Measurements from ENCODE around the gene ZNRF1. TPM values are rescaled to one million over a fixed set of nuclear protein-coding genes. Genes with fewer than 3 reads are reported as not detected.

ZNRF1 gene
- total RNA-seq, 3 donors from 2014 or later: 12.8 to 27.5 (median 24.4) TPM

DNA sequence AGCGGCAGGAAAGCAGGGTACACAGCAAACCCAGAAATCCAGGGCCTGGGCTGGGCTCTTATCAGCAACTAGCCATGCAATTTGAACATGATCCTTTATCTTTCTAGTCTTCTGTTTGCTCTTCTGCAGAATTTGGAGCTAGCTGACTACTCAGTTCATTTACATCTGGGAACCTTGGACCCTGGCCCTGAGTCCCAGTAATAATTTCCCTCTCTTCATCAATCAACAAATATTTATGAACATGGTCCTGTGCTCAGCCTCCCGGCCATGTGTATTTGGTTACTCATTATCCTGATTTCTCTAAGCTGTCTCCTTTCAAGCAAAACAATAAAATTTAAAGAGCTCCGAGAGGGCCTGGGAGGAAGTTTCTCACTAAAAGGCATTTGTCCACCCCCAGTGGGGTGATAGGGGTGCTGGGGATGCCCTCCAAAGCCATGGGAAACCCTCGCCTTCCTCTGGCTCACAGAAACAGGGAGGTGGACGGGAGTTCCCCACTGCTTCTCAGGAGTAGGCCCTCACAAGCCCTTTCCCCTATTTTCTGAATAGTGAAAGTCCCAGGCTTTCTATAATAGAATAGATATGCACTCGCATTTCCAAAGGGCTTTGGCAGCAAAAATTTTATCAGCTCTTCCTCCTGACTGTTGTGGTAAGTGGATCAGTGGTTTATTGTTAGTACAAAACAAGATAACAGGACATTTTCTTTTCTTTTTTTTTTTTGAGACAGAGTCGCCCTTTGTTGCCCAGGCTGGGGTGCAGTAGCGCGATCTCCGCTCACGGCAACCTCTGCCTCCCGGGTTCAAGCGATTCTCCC lies 7.0 kb upstream of the ZNRF1 start:
- H3K4me1 ChIP-seq: no peaks in the 10 kb centered on the region
- H3K27me3 ChIP-seq: no peaks in the 10 kb centered on the region
- H3K9me3 ChIP-seq: no peaks in the 10 kb centered on the region
- peak overlapping the region; percentile 57 to 73 for H3K27ac ChIP-seq
- intact Hi-C loops (cut with DNase I; ENCODE audit: low total_unique reads): no loop called here
- no peak for DNase-seq (ENCODE audit: low spot score in 2 of 2)
- H3K4me3 ChIP-seq: no peak overlapping the region
- no peaks in the 10 kb centered on the region for H3K36me3 ChIP-seq
- TF ChIP-seq, protein P1, sequence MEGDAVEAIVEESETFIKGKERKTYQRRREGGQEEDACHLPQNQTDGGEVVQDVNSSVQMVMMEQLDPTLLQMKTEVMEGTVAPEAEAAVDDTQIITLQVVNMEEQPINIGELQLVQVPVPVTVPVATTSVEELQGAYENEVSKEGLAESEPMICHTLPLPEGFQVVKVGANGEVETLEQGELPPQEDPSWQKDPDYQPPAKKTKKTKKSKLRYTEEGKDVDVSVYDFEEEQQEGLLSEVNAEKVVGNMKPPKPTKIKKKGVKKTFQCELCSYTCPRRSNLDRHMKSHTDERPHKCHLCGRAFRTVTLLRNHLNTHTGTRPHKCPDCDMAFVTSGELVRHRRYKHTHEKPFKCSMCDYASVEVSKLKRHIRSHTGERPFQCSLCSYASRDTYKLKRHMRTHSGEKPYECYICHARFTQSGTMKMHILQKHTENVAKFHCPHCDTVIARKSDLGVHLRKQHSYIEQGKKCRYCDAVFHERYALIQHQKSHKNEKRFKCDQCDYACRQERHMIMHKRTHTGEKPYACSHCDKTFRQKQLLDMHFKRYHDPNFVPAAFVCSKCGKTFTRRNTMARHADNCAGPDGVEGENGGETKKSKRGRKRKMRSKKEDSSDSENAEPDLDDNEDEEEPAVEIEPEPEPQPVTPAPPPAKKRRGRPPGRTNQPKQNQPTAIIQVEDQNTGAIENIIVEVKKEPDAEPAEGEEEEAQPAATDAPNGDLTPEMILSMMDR (IDR thresholded peaks at IDR 0.05): no peak
- TF ChIP-seq POLR2A (IDR thresholded peaks at IDR 0.05) (no peak), POLR2AphosphoS5 (IDR thresholded peaks at IDR 0.05) (no peak)

DNA sequence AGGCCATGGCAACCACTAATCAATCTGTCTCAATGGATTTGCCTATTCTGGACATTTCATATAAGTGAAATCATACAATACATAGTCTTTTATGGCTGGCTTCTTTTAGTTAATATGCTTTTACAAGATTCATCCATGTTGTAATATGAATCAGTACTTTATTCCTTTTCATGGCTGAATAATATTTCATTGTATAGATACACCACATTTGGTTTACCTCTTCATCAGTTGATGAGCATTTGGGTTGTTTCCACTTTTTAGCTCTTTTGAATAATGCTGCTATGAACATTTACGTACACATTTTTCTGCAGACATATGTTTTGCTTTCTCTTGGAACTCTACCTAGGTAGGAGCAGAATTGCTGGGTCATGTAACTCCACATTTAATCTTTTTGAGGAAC lies 2.8 kb upstream of the ZNRF1 start:
- H3K4me1 ChIP-seq: no peaks in the 10 kb centered on the region

DNA sequence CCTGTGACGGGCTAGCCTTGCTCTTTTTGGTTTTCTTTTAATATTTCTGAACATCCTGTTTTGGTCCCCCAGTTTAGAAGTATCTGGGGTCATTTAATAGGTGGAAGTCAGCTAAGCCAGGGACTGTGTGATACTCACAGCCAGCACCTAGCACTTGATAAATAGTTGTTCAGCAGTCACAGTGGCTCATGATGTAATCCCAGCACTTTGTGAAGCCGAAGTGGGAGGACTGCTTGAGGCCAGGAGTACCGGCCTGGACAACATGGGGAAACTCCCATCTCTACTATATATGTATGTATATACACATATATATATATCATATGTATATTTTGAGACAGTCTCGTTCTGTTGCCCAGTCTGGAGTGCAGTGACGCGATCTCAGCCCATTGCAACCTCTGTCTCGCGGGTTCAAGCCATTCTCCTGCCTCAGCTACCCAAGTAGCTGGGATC lies 1.8 kb upstream of the ZNRF1 start:
- TF ChIP-seq POLR2AphosphoS5 (IDR thresholded peaks at IDR 0.05) (no peak), POLR2A (IDR thresholded peaks at IDR 0.05) (no peak)
- TF ChIP-seq, protein P1 (IDR thresholded peaks at IDR 0.05): no peak
- intact Hi-C loops (cut with DNase I; ENCODE audit: low total_unique reads): no loop called here
- H3K27me3 ChIP-seq: no peaks in the 10 kb centered on the region
- no peaks in the 10 kb centered on the region for H3K36me3 ChIP-seq
- no peaks in the 10 kb centered on the region for H3K4me1 ChIP-seq
- H3K9me3 ChIP-seq: no peaks in the 10 kb centered on the region
- H3K4me3 ChIP-seq: no peak overlapping the region
- no peak for DNase-seq (ENCODE audit: low spot score in 2 of 2)
- no peak overlapping the region for H3K27ac ChIP-seq

More for the DNA sequence above, 2.8 kb upstream of the ZNRF1 start:
- DNase-seq (ENCODE audit: low spot score in 2 of 2): no peak
- Histone ChIP-seq H3K27me3 (no peaks in the 10 kb centered on the region), H3K27ac (no peak overlapping the region), H3K4me3 (no peak overlapping the region), H3K36me3 (no peaks in the 10 kb centered on the region), H3K9me3 (no peaks in the 10 kb centered on the region)
- intact Hi-C loops (cut with DNase I; ENCODE audit: low total_unique reads): no loop called here
- TF ChIP-seq, protein P1 (IDR thresholded peaks at IDR 0.05): no peak
- TF ChIP-seq POLR2A (IDR thresholded peaks at IDR 0.05) (no peak), POLR2AphosphoS5 (IDR thresholded peaks at IDR 0.05) (no peak)

DNA sequence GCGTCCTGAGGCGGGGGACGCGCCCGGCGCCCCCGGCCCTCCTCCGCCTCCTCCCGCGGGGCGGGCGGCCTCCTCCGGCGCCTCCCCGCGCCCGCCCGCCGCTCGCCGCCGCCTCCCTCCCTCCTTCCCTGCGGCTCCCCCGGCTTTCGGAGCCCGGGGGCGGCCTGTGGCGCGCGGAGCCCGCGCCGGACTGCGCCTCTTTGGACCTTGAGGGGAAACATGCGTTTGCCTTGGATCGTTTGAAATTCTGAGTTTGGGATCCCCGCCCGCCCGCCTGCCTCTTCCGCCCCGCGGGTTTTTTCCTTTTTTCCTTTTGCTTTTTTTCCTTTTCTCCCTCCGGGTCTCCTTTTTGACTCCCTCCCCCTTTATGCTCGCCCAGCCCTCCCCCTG lies 390 bp downstream of the ZNRF1 start:
- TF ChIP-seq POLR2A (IDR thresholded peaks at IDR 0.05): no peak
- TF ChIP-seq, protein P1 (IDR thresholded peaks at IDR 0.05): no peak
- no peak for TF ChIP-seq POLR2AphosphoS5 (IDR thresholded peaks at IDR 0.05)
- Histone ChIP-seq H3K36me3 (no peaks in the 10 kb centered on the region), H3K27me3 (no peaks in the 10 kb centered on the region), H3K9me3 (no peaks in the 10 kb centered on the region), H3K4me3 (peak overlapping the region; percentile 79 to 94 (median 80)), H3K4me1 (peaks cover 0 to 6% of the 10 kb centered on the region in 2 donors), H3K27ac (peak overlapping the region; percentile 84 to 86)
- no peak for DNase-seq (ENCODE audit: low spot score in 2 of 2)
- intact Hi-C loops (cut with DNase I; ENCODE audit: low total_unique reads): no loop called here

Measured in breast epithelium (tissue), 4 donors.